T1000 (cell line): ENCODE results near the gene PLPPR1.
"Not testable (repeated sequence)": the region's sequence is repeated elsewhere in the genome, so short reads cannot be mapped to it uniquely, and the experiment has no call there.

Experiments used
- DNase-seq: peaks from one replicate; lab custom pipeline; 2025; ENCODE audit warnings: mixed read lengths; lab: John Stamatoyannopoulos, UW

The PLPPR1 gene

DNA sequence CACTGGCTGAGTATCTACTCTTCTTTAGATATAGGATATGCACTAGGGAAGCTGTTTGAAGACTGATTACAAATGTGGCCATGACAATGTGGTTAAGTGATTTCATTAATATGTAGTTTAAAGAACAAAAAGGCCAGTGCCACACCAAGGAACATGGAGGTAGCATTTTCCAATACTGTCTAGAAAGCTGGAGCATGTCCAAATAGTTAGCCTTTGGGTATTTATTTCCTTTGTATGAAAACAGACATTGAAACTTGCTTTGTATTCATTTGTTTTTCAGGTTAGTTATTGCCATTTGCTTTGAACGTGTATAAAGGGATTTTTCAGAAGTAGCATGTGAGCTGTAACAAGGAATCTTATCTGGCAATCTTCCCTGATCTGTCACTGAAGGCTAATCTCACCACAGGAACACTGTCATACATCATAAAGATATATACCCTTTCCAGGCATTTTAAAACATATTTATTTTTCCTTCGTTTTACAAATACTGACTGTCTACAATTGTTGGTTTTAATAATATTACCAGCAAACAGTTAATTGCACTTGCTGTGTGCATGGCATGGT lies 93.4 kb downstream of the PLPPR1 start:
- DNase-seq = no peak

DNA sequence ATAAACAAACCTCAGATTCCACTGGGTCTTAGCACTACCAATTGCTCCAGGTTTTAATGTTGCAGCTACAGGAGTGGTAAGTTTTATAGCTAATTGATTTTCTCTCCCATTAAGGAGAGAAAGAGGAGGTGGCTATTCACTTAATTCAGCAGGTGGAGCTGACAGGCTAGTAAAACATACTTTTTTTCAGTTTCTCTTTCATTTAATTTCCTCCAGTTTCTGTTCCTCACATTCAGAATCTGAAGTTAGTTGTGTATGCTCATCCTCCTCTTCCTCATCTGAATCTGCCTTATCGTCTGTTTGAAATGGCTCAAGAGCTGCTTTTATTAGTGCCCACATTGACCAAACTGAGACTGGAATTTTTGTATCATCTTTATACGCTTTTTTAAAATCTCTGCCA lies 98.0 kb downstream of the PLPPR1 start:
- DNase-seq = no peak

DNA sequence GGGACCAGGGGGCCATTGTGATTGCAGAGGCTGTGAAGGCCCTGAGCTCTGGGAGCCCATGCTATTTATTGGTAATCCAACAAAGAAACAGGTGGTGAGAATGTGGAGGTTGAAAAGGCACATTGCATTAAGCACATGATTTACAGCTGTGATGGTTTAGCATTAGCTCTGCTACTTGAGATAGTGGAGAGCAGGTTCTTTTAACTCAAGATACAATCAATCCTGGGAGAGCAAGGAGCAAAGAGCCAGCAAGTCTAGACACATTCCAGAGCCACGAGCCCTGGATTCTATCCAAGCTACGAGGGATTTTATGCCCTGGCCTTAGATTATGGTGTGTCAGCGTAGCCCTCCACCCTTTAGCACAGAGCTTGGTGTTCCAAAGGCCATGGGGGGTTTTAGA lies 98.8 kb downstream of the PLPPR1 start:
- not testable (repeated sequence) for DNase-seq

DNA sequence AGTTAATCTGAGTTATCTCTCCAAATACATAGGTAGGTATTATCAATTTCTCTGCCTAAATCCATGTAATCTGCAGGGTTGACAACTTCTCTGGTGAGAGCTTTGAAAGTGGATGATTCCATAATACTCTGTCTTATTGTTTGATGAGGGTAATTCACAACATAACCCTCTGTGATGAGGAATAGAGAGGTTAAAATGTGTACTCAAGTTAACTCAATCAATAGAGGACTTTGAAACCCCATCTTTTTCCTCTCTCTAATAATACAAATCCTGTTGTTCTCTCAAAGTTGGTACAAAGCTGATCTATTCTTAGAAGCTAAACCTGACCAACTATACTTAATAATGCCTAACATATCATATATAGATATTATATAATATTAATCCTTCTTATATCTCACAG lies 100.1 kb downstream of the PLPPR1 start:
- DNase-seq = no peak

DNA sequence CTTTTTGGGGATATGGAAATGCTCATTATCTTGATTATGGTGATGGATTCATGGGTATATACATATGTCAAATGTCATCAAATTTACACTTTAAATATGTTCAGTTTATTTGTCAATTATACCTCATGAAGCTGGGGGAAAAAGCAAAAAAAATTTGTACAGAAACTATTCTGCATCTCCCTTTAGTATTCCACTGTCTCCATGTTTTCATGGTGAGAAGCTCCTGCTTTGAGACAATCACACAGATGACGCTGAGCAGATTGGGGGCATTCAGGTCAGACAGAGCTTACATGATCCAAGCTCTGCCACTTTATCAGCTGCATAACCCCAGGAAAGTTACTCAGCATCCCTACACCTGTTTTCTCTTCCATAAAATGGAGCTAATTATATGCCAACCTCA lies 101.5 kb downstream of the PLPPR1 start:
- DNase-seq = no peak

DNA sequence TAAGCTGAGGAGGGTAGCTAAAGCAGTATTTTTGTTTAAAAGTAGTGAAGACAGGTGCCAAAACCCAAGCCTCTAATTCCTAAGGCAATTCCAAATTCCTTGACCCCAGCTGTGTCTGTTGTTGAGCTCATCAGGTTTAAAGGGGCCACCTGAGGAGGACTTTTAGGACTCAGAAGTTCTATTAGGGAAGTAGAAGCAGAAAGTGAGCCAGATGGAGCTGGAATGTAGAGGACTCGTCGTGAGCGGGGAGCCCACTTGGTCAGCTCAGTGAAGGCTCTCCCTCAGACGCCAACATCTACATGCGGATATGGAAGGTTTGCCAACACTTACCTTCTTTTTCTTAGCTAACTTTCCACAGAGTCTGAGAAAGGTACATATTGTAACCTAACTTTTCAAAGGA lies 102.8 kb downstream of the PLPPR1 start:
- no peak for DNase-seq

DNA sequence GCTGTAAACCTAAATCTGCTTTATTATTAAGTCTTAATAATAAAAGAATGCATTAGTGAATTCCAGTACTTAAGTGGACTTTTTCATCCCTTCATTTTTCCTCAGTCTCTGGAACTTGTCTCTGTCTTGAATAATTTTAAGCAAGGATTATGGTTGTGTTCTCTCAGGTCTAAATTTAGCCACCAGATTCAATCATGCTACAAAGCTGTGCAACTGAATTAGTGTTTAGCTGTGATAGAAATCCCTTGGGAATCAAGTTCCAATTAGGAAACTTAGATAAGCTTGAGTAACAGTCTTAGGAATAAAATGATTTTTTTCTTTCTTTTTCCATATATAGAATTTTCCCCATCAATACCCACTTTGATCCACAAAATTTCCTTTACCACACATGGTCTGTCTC lies 104.3 kb downstream of the PLPPR1 start:
- no peak for DNase-seq

DNA sequence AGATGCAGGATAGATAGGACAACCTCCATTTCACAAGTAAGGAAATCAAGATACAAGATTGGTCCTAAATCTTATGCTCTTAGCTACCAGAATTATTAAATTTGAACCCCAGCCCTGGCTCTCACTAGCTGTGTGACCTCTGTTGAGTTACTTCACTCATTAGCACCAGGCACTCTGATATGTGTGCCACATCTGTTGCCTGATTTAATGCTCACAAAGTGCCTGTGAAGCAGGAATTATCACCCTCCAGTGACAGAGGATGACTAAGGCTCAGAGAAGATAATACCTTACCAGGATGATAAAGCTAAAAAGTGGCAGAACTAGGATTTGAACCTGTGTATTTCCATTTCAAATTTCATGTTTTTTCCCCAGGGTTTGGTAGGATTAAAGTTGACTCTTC lies 110.0 kb downstream of the PLPPR1 start:
- no peak for DNase-seq

DNA sequence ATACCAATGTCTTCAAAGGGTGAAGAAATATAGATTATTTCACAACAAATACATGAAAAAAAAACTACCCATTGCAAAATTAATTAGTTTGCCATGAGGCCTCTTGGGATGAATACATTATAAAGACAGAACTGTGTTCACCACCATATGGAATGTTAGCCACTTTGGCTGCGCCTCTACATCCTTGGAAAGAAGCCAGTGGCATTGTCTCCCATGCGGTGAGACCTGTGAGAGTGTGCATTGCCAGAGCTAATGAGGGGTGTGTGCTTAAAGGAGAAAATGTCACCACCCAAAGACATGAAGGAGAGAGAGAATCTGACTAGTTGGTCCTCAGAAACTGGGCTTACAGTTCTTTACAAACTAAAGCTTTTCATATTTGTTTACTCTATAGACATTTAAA lies 110.6 kb downstream of the PLPPR1 start:
- no peak for DNase-seq

DNA sequence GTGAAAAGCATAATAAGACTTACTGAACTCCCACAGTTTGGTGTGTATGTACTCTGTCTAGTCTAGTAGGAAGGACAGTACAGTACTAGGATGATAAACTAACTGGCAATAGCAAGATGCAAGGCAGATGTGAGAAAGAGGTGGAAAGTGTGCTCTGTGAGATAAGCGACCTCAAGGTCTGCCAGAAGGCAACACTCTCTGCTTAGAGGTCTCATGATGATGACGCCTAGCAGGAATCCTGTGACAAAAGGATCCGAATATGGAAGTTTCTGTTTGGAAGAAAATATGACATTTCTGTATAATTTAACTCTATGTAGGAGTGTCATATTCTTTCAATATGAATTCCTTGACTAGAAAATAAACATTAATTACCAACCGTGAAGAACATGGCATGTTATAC lies 112.2 kb downstream of the PLPPR1 start:
- DNase-seq = no peak

DNA sequence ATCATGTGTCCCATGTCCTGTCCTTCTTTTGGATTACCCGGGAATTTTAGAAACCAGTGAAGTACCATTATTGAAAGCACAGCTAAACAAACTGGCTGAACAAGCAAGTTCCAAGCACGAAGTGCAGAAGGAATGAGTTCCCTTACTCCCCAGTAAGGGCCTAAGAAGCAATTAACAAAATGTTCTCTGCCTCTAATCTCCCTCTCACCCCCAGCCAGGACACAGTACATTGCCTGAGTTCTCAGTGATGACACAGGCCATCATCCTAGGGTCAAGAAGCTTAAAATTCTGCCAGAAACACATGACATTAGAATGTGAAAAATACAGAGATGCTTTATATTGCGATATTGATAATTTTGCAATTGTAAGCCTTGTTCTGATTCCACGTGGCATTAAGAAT lies 118.0 kb downstream of the PLPPR1 start:
- no peak for DNase-seq

DNA sequence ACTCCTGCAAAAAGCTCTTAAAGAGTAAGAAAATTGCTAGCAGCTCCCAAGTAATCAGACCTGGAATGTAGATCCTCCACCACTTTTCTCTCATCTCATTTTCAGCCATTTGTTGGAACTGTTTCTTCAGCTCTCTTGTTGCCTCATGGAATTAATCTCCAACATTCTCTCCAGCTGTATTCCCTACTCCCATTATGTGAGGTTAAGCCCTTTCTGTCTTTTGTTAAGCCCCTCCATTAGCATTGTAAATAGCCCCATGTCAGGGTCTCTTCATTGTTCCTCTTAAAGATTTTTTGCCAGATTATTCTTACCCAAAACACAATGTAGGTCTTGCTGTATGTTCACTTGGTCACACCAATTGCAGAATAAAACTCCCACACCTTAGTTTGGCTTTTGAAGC lies 119.8 kb downstream of the PLPPR1 start:
- DNase-seq = no peak

DNA sequence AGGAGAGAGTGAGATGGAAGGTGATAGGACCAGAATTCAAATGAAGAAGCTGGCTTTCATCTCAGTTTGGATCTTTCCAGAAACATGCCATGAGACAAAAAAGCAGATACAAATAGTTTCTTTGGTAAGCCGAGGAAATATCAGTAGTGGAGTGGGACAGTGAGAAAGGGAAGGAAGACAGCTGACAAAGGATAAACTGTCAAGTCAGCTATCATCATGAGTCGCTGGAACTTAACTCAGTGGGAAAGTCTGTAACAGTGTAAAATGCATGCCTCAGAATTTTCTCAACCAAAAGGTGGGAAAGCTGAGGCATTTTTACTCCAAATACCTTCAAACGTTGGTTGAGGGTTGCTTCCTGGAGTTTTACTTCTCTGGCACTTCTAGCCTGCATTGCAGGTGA lies 129.8 kb downstream of the PLPPR1 start:
- no peak for DNase-seq

DNA sequence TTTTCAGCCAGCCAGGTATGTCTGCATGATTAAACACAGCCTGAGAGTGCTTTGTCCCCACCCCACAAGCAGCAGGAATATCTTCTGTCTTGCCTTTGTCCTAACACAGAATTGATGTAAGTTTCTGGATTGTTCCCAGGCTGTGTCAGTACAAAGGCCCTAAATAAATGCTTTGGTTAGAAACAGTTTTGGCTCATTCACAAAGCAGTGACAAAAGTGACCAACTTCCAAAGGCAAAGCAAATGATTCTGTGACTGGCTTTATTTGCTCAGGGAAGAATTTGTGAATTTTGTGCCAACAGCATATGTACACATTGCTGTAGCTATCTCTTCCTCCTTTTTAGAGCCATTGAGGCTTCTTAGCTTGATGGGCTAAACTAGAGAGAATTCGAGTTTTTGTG lies 133.7 kb downstream of the PLPPR1 start:
- DNase-seq = no peak

DNA sequence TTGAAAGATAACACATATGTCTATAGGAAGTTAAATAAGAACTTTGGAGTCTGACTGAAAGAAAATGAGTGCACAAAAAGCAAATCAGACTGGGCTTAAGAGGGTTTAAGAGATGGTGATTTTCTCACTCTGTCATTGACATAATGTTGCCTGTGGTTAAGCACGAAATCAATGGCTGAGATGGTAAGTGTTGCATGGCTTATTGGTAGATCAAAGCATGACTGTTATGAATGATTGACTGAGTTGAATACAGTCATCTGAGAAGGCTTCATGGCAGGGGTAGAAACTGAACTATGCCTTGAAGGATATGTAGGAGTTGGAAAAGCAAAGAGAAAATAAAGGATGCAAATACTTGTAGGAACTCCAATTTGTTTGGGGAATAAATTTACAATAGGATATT lies 136.6 kb downstream of the PLPPR1 start:
- DNase-seq = no peak

DNA sequence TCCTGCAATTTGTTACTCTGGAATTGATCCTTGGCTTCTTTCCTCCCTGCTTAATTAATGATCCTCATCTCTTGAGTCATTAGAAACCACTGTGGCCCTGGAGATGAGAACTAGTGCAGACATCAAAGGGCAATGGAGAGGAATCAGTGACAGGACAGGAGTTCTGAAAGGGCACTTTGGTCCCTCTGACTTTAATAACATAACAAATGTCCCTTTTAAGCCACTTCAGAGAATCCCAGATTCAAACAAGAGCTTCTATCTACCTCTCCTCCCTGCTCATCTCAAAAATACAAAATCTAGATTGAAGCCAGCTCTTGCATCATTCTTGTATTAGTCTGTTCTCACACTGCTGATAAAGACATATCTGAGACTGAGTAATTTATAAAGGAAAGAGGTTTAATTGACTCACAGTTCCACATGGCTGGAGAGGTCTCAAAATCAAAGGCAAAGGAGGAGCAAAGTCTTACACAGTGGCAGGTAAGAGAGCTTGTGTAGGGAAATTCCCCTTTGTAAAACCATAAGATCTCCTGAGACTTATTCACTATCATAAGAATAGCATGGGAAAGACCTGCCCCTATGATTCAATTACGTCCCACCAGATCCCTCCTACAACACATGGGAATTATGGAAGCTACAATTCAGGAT lies 139.1 kb downstream of the PLPPR1 start:
- DNase-seq = no peak

DNA sequence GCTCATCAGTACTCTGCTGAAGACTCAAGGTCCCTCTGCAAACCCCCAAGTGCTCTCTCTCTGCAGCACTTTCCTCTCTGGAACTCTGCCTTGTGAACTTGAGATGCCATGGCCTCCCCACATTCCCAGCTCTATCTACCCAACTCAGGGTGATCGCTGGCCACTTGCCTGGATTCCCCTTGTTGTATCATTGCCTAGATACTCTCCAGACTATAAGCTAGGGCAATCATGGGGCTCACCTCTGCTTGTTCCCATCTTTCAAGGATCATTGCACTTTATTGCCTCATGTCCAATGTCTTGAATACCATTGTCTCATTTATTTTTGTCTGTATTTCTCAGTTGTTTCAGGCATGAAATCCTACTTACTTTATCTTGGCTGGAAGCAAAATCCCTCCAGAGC lies 144.1 kb downstream of the PLPPR1 start:
- no peak for DNase-seq

DNA sequence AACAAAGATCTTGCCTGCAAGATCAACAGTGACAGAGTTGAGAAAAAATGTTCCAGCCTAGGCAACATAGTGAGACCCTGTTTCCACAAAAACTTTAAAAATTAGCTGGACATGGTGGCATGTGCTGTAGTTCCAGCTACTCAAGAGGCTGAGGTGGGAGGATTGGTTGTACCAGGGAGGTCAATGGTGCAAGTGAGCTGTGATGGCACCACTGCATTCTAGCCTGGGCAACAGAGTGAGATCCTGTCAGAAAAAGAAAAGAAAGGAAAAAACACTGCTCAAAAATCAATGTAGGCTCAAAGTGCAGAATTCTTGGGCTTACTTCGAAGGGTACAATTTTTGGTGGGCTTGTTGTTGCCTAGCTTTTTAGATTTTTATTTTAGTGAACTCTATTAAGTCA lies 145.4 kb downstream of the PLPPR1 start:
- DNase-seq = no peak

DNA sequence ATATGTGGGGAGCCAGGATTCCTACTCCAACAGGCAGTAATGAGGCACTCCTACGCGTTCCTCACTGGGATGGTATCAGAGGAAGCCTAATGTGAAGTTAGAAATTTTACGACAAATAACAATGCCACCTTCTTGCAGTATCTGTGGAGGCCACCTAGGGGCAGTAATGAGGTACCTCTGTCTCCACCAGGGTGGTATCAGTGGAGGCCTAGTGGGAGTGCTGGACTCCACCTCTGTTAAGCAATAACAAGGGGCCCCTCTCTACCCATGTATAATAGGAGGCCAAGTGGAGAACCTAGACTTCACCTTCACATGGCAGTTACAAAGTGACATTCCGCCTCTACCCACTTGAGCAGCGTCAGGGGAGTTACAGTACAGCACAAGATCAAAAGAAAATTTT lies 147.9 kb downstream of the PLPPR1 start:
- DNase-seq = no peak

DNA sequence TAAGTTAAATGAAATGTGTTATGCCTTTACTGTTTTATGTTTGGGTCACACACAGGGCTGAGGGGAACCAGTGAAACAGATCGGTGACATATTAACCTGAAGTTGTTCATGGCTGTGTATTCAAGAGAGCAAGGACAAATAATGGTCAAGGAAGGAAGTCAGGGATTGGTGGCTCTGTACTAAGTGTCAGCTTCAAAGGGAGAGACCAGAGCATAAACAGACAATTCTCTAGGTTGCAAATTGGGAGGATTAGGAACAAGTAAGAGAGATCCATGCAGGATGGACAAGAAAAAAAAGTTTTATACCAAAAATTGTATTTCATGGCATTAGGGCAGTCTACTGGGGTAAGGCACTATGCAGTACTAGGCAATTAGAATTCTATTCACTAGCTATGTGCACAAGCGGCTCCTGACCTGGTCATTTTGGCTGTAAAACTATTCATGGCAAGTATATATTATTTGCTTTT lies 156.3 kb downstream of the PLPPR1 start:
- DNase-seq = no peak

DNA sequence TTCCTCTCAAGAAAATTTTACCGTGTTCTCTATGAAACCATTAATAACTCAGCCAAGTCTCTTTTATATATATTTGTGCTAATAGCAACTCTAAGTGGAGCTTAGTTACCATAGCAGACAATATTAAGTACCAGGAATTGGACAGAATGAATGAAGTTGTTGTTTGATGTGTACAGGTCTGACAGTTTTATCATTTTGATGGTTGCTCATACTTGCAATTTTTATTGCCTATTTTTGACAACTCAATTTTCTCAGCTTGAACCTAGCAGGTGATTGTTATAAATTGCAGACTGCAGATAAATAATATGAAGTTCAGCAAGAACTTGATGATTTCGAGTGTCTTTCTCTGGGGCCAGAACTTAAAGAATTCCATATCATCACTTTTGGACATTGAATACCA lies 163.2 kb downstream of the PLPPR1 start:
- DNase-seq = no peak

DNA sequence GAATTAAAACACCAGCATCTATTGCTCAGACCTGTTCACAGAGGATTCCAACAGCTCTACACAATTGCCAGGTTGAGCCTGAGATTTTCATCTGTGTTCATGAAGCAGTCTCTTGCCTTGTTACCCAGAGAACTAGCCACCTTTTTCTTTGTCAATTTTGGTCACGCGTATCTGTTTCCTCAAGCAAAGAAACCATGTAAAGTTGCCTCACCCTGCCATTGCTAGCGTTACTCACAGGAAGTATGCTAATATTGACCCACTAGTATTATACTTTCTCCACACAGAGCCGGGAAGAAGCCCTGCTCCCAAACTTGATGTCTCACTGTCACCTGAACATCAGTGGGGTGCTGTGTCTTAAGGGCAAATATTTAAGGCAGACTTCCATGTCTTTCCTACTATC lies 168.5 kb downstream of the PLPPR1 start:
- no peak for DNase-seq

DNA sequence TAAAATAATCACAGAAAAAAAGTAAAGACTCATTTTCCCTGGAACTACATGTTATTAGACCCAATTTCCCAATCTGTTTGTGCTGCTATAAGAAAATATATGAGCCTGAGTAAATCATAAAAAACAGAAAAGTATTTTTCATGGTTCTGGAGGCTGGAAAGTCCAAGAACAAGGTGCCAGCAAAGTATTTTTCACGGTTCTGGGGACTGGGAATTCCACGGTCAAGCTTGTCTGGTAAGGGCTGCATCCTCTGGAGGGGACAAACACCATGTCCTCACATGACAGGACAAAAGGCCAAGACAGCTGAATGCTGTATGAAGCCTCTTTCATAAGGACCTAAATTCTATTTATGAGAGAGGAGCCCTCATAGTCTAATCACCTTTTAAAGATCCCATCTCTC lies 172.3 kb downstream of the PLPPR1 start:
- no peak for DNase-seq

DNA sequence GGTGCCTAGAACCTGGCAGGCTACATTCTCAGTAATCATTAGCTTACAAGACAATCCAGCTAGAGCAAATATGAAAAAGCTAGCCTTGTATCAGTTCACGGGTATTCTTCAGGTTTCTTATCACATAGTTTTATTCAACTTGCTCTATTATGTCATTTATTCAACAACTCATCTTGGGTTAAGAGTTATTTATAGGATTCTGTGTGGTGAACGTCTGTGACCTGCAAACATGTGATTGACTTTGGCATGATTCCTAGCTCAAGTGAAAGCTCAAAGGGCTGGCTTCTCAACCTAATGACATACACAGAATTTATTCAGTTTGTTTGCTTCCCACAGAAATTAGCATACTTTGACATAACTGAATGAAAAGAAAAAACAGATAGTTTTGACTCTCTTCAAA lies 173.1 kb downstream of the PLPPR1 start:
- DNase-seq = no peak
